Lung (tissue), 12 donors: ENCODE data around the gene DCDC2C. TPM values are rescaled to one million over a fixed set of nuclear protein-coding genes. Genes with fewer than 3 reads are reported as not detected.
A peak's percentile ranks its signal among the peaks of the same experiment; 100 is the strongest.

Experiments used
- ATAC-seq: fragments of 200-7000 bp; cut with Tn5 transposase; one replicate; pipeline ENCODE4 v1.9.1; 2020; ENCODE audit warnings: moderate number of reproducible peaks; ENCODE audit not compliant: insufficient read depth, low FRiP score
- DNase-seq, 3 donors: peaks; one replicate each; pipeline ENCODE4 v3.0.0-alpha.2; 2013 to 2017
- H3K27ac ChIP-seq, 2 donors: one replicate each; pipeline ENCODE4 v1.5.1; 2013; ENCODE audit warnings: mild to moderate bottlenecking in 2 of 2, moderate library complexity in 2 of 2, control low read depth in 1 of 2, inconsistent platforms in 1 of 2, low read depth in 1 of 2, low read length in 1 of 2
- H3K27me3 ChIP-seq, 3 donors: one replicate each; pipeline ENCODE4 v1.5.1; 2013; ENCODE audit warnings: low read length in 2 of 3; ENCODE audit not compliant: control insufficient read depth in 3 of 3, insufficient read depth in 3 of 3
- H3K36me3 ChIP-seq, 4 donors: one replicate each; pipeline ENCODE4 v1.5.1; 2013; ENCODE audit warnings: low read length in 4 of 4, mild to moderate bottlenecking in 1 of 4, moderate library complexity in 1 of 4; ENCODE audit not compliant: control insufficient read depth in 4 of 4, insufficient read depth in 4 of 4
- H3K4me1 ChIP-seq, 5 donors: one replicate each; pipeline ENCODE4 v1.5.1; 2013; ENCODE audit warnings: low read length in 5 of 5, mild to moderate bottlenecking in 2 of 5, moderate library complexity in 1 of 5; ENCODE audit not compliant: control insufficient read depth in 5 of 5, insufficient read depth in 5 of 5
- H3K4me3 ChIP-seq: one replicate; pipeline ENCODE4 v1.5.1; 2013; ENCODE audit warnings: mild to moderate bottlenecking, control low read depth, moderate library complexity
- H3K9ac ChIP-seq, 2 donors: one replicate each; pipeline ENCODE4 v1.5.1; 2013; ENCODE audit warnings: low read length in 2 of 2, control low read depth in 1 of 2; ENCODE audit not compliant: insufficient read depth in 1 of 2
- H3K9me3 ChIP-seq, 4 donors: one replicate each; pipeline ENCODE4 v1.5.1; 2013; ENCODE audit warnings: low read length in 3 of 4, mild to moderate bottlenecking in 1 of 4, moderate library complexity in 1 of 4; ENCODE audit not compliant: control insufficient read depth in 4 of 4, insufficient read depth in 3 of 4
- WGBS, 2 donors: extraction: QIAGEN DNeasy Blood & Tissue Kit; methylation state at CpG; one replicate each; pipeline ENCODE4 v1.1.7; 2013; 5-methylcytosine and 5-hydroxymethylcytosine counted together
- polyA plus RNA-seq, 2 donors: library from polyadenylated mRNA; stranded (reverse); fragments of 200-250 nt; gene quantifications; one replicate each; pipeline ENCODE4 v1.2.1, GENCODE V29; 2013
- total RNA-seq, 2 donors: library from RNA; depleted of rRNA in 1 of 2; stranded (reverse); fragments of >200 nt in 1 of 2; gene quantifications; one replicate each; pipeline ENCODE4 v1.2.1, GENCODE V29; 2014 to 2021
- TF ChIP-seq, protein P1 (sequence below): IDR thresholded peaks from 2 replicates; pipeline ENCODE4 v1.5.1; 2012; ENCODE audit warnings: mild to moderate bottlenecking; ENCODE audit errors: control extremely low read depth, extremely low read depth
- donor health status: control.
- donor health status: control.
- donor health status: Bipolar disorder and iron deficiency.
- donor health status: healthy.
- donor health status: DM: yes; HTN: yes; CAD: no.

Gene DCDC2C
- total and polyA plus RNA-seq, 4 donors = 0.37 TPM; not detected in 3

GRCh38 chr2:3742743-3743508, 39.6 kb downstream of the DCDC2C start:
- Histone ChIP-seq H3K9ac (no peak overlapping the region), H3K4me1 (no peaks in the 10 kb centered on the region), H3K27me3 (no peaks in the 10 kb centered on the region), H3K36me3 (no peaks in the 10 kb centered on the region), H3K4me3 (no peak overlapping the region), H3K9me3 (no peaks in the 10 kb centered on the region), H3K27ac (no peak overlapping the region)
- DNase-seq = no peak
- no peak for ATAC-seq
- WGBS, 2 donors = 84 to 88% methylated on average over 5 of the region's 5 CpGs
- TF ChIP-seq, protein P1, sequence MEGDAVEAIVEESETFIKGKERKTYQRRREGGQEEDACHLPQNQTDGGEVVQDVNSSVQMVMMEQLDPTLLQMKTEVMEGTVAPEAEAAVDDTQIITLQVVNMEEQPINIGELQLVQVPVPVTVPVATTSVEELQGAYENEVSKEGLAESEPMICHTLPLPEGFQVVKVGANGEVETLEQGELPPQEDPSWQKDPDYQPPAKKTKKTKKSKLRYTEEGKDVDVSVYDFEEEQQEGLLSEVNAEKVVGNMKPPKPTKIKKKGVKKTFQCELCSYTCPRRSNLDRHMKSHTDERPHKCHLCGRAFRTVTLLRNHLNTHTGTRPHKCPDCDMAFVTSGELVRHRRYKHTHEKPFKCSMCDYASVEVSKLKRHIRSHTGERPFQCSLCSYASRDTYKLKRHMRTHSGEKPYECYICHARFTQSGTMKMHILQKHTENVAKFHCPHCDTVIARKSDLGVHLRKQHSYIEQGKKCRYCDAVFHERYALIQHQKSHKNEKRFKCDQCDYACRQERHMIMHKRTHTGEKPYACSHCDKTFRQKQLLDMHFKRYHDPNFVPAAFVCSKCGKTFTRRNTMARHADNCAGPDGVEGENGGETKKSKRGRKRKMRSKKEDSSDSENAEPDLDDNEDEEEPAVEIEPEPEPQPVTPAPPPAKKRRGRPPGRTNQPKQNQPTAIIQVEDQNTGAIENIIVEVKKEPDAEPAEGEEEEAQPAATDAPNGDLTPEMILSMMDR = no peak

DNA sequence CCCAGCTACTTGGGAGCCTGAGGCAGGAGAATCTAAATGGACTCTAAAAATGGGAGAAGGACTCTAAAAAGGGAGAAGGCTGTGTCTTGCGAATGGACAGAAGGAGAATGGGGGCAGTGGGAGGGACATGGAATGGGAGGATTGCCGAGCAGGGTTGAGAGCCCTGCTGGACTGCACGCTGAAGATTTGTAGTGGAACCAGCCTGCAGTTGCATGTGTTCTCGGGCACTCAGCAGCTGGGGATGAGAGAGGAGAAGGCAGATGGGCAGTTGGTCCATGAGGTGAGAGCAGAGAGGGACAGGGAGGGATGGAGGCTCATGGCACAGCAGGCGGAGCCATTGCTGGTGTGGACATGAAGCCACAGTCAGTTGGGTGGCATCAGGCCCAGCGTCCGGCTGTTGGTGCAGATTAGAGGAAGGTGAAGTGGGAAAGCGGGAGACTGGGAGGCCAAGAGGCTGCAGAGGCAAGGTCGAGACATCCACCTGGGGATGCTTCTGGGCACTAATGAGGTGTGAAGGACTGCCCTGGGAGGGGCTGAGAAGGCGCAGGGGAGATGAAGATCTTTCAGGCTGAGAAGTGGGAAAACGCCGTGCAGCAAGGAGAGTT, 40.7 kb downstream of the DCDC2C start:
- no peak for ATAC-seq
- DNase-seq = no peak

GRCh38 chr2:3745920-3746319, 42.5 kb downstream of the DCDC2C start:
- 54 to 60% methylated on average over 12 of the region's 12 CpGs for whole genome bisulfite sequencing, 2 donors
- H3K27me3 ChIP-seq = no peaks in the 10 kb centered on the region
- no peaks in the 10 kb centered on the region for H3K9me3 ChIP-seq
- no peak overlapping the region for H3K4me3 ChIP-seq
- H3K4me1 ChIP-seq = no peaks in the 10 kb centered on the region
- H3K27ac ChIP-seq = no peak overlapping the region
- no peak overlapping the region for H3K9ac ChIP-seq
- H3K36me3 ChIP-seq = no peaks in the 10 kb centered on the region
- TF ChIP-seq, protein P1 = no peak
- ATAC-seq = no peak
- DNase-seq = peak in 1 of 3 donors; percentile 18

More for the DNA sequence above, 40.7 kb downstream of the DCDC2C start:
- H3K4me1 ChIP-seq = no peaks in the 10 kb centered on the region
- WGBS, 2 donors = 92 to 93% methylated on average over 12 of the region's 12 CpGs
- no peak overlapping the region for H3K9ac ChIP-seq
- no peak overlapping the region for H3K4me3 ChIP-seq
- H3K27me3 ChIP-seq = no peaks in the 10 kb centered on the region
- no peak overlapping the region for H3K27ac ChIP-seq
- no peaks in the 10 kb centered on the region for H3K9me3 ChIP-seq
- TF ChIP-seq, protein P1 = no peak
- H3K36me3 ChIP-seq = no peaks in the 10 kb centered on the region
